WTC11 (cell line): ENCODE results near the gene CCDC83.

Experiments used
- GRHL2 ChIP-seq: fragments of 250-450 bp; sonication (Bioruptor Pico); IDR thresholded peaks from 2 replicates; pipeline ENCODE4 v1.8.0; 2022; ENCODE audit warnings: mild to moderate bottlenecking, moderate library complexity; ENCODE audit not compliant: insufficient replicate concordance, severe bottlenecking
- NFE2L1 ChIP-seq: sonication (generic); formaldehyde crosslinking; IDR thresholded peaks from 2 replicates; pipeline ENCODE4 v1.8.1; 2023; ENCODE audit warnings: missing genetic modification reagents
- RORB ChIP-seq: fragments of 250-450 bp; sonication (Bioruptor Pico); IDR thresholded peaks from 2 replicates; pipeline ENCODE4 v1.9.0; 2021; ENCODE audit warnings: mild to moderate bottlenecking
- TEAD1 ChIP-seq: sonication (generic); formaldehyde crosslinking; IDR thresholded peaks from 2 replicates; pipeline ENCODE4 v1.8.0; 2022; ENCODE audit warnings: mild to moderate bottlenecking, missing genetic modification reagents
- TEAD4 ChIP-seq: sonication (generic); formaldehyde crosslinking; IDR thresholded peaks from 2 replicates; pipeline ENCODE4 v1.8.0; 2022; ENCODE audit warnings: mild to moderate bottlenecking, missing genetic modification reagents
- ZNF138 ChIP-seq: sonication (generic); formaldehyde crosslinking; conservative IDR thresholded peaks from 2 replicates; pipeline ENCODE4 v1.8.1; 2022; ENCODE audit warnings: mild to moderate bottlenecking, moderate library complexity, missing genetic modification reagents
- TF ChIP-seq, protein P1 (sequence below): fragments of 200-600 bp; IDR thresholded peaks from 2 replicates; pipeline ENCODE4 v1.8.0; 2022; ENCODE audit warnings: antibody characterized with exemption
- TF ChIP-seq, protein P2 (sequence below): sonication (generic); formaldehyde crosslinking; IDR thresholded peaks from 2 replicates; pipeline ENCODE4 v1.8.1; 2022; ENCODE audit warnings: low read depth, missing genetic modification reagents, borderline replicate concordance
- TF ChIP-seq, protein P3 (sequence below): sonication (generic); formaldehyde crosslinking; IDR thresholded peaks from 2 replicates; pipeline ENCODE4 v1.8.1; 2022; ENCODE audit warnings: low read depth, mild to moderate bottlenecking, moderate library complexity, missing genetic modification reagents, borderline replicate concordance
- TF ChIP-seq, protein P4 (sequence below): sonication (generic); formaldehyde crosslinking; IDR thresholded peaks from 2 replicates; pipeline ENCODE4 v1.8.1; 2023; ENCODE audit warnings: mild to moderate bottlenecking, missing genetic modification reagents, moderate library complexity
- TF ChIP-seq, protein P5 (sequence below): sonication (generic); formaldehyde crosslinking; conservative IDR thresholded peaks from 2 replicates; pipeline ENCODE4 v1.8.1; 2023; ENCODE audit warnings: mild to moderate bottlenecking, low read depth, missing genetic modification reagents, moderate library complexity
- TF ChIP-seq, protein P6 (sequence below): fragments of 250-450 bp; sonication (Bioruptor Pico); conservative IDR thresholded peaks from 2 replicates; pipeline ENCODE4 v1.9.0; 2021; ENCODE audit warnings: mild to moderate bottlenecking
- TF ChIP-seq, protein P7 (sequence below): sonication (generic); formaldehyde crosslinking; IDR thresholded peaks from 2 replicates; pipeline ENCODE4 v1.8.0; 2022; ENCODE audit warnings: mild to moderate bottlenecking, missing genetic modification reagents
- TF ChIP-seq, protein P8 (sequence below): sonication (generic); formaldehyde crosslinking; IDR thresholded peaks from 2 replicates; pipeline ENCODE4 v1.8.1; 2023; ENCODE audit warnings: mild to moderate bottlenecking, missing genetic modification reagents

DNA sequence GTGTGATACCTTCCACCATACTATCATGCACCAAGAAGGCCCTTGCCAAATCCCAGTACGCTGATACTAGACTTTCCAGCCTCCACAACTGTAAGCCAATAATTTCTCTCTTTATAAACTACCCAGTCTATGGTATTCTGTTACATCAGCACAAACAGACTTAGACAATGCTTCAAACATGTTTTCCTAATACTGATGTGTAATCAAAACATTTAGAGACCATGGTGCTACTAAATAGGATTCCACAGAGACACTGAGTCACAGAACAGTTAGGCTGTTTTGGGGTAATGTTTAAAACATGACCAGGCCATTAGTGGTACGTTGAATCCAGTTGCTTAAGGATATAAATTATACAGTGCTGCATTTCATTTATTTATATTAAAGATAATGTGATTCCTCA, 110.0 kb downstream of the CCDC83 start:
- TF ChIP-seq, protein P1, sequence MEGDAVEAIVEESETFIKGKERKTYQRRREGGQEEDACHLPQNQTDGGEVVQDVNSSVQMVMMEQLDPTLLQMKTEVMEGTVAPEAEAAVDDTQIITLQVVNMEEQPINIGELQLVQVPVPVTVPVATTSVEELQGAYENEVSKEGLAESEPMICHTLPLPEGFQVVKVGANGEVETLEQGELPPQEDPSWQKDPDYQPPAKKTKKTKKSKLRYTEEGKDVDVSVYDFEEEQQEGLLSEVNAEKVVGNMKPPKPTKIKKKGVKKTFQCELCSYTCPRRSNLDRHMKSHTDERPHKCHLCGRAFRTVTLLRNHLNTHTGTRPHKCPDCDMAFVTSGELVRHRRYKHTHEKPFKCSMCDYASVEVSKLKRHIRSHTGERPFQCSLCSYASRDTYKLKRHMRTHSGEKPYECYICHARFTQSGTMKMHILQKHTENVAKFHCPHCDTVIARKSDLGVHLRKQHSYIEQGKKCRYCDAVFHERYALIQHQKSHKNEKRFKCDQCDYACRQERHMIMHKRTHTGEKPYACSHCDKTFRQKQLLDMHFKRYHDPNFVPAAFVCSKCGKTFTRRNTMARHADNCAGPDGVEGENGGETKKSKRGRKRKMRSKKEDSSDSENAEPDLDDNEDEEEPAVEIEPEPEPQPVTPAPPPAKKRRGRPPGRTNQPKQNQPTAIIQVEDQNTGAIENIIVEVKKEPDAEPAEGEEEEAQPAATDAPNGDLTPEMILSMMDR, result no peak
- TF ChIP-seq, protein P2, sequence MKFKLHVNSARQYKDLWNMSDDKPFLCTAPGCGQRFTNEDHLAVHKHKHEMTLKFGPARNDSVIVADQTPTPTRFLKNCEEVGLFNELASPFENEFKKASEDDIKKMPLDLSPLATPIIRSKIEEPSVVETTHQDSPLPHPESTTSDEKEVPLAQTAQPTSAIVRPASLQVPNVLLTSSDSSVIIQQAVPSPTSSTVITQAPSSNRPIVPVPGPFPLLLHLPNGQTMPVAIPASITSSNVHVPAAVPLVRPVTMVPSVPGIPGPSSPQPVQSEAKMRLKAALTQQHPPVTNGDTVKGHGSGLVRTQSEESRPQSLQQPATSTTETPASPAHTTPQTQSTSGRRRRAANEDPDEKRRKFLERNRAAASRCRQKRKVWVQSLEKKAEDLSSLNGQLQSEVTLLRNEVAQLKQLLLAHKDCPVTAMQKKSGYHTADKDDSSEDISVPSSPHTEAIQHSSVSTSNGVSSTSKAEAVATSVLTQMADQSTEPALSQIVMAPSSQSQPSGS (CRISPR knock-in tag), result no peak
- TF ChIP-seq GRHL2 (CRISPR knock-in tag), result no peak
- TF ChIP-seq TEAD1, result no peak
- TF ChIP-seq, protein P3, sequence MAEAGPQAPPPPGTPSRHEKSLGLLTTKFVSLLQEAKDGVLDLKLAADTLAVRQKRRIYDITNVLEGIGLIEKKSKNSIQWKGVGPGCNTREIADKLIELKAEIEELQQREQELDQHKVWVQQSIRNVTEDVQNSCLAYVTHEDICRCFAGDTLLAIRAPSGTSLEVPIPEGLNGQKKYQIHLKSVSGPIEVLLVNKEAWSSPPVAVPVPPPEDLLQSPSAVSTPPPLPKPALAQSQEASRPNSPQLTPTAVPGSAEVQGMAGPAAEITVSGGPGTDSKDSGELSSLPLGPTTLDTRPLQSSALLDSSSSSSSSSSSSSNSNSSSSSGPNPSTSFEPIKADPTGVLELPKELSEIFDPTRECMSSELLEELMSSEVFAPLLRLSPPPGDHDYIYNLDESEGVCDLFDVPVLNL (CRISPR knock-in tag), result no peak
- TF ChIP-seq RORB (CRISPR knock-in tag), result no peak
- TF ChIP-seq, protein P4, sequence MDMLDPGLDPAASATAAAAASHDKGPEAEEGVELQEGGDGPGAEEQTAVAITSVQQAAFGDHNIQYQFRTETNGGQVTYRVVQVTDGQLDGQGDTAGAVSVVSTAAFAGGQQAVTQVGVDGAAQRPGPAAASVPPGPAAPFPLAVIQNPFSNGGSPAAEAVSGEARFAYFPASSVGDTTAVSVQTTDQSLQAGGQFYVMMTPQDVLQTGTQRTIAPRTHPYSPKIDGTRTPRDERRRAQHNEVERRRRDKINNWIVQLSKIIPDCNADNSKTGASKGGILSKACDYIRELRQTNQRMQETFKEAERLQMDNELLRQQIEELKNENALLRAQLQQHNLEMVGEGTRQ (CRISPR knock-in tag), result no peak
- TF ChIP-seq, protein P5, sequence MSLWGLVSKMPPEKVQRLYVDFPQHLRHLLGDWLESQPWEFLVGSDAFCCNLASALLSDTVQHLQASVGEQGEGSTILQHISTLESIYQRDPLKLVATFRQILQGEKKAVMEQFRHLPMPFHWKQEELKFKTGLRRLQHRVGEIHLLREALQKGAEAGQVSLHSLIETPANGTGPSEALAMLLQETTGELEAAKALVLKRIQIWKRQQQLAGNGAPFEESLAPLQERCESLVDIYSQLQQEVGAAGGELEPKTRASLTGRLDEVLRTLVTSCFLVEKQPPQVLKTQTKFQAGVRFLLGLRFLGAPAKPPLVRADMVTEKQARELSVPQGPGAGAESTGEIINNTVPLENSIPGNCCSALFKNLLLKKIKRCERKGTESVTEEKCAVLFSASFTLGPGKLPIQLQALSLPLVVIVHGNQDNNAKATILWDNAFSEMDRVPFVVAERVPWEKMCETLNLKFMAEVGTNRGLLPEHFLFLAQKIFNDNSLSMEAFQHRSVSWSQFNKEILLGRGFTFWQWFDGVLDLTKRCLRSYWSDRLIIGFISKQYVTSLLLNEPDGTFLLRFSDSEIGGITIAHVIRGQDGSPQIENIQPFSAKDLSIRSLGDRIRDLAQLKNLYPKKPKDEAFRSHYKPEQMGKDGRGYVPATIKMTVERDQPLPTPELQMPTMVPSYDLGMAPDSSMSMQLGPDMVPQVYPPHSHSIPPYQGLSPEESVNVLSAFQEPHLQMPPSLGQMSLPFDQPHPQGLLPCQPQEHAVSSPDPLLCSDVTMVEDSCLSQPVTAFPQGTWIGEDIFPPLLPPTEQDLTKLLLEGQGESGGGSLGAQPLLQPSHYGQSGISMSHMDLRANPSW, result no peak
- TF ChIP-seq, protein P6, sequence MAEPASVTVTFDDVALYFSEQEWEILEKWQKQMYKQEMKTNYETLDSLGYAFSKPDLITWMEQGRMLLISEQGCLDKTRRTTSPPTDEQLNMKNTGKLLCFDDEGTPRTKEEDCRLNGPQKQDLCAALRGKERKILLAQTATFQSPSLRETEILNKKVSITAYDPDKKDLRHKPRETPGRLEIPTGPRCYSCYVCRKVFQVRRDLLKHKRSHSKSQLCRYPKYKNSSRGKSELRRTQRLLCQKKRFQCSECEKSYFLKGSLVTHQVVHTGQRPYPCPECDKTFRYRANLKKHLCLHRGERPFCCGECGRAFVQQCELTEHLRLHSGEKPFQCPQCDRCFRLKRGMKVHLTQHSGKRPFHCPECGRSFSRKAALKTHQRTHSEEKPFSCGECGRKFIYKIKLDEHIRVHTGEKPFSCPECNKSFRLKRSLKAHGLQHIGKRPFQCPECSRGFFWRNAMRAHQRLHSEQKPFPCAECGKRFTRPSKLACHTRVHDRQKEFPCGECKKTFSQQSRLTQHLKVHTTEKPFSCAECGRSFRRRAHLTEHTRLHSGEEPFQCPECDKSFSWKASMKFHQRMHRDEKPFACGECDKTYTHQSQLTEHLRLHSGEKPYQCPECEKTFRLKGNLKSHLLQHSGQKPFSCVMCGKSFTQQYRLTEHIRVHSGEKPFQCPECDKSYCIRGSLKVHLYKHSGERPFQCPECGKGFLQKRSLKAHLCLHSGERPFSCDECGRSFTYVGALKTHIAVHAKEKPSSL, result no peak
- no peak for TF ChIP-seq ZNF138
- TF ChIP-seq NFE2L1 (CRISPR knock-in tag), result no peak
- TF ChIP-seq, protein P7, sequence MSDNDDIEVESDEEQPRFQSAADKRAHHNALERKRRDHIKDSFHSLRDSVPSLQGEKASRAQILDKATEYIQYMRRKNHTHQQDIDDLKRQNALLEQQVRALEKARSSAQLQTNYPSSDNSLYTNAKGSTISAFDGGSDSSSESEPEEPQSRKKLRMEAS (CRISPR knock-in tag), result no peak
- no peak for TF ChIP-seq TEAD4 (CRISPR knock-in tag)
- TF ChIP-seq, protein P8, sequence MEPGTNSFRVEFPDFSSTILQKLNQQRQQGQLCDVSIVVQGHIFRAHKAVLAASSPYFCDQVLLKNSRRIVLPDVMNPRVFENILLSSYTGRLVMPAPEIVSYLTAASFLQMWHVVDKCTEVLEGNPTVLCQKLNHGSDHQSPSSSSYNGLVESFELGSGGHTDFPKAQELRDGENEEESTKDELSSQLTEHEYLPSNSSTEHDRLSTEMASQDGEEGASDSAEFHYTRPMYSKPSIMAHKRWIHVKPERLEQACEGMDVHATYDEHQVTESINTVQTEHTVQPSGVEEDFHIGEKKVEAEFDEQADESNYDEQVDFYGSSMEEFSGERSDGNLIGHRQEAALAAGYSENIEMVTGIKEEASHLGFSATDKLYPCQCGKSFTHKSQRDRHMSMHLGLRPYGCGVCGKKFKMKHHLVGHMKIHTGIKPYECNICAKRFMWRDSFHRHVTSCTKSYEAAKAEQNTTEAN (CRISPR knock-in tag), result no peak
